HG03108 (cell line): Measurements from ENCODE around the gene MACROD2.

ENCODE experiments used
- ATAC-seq: cut with Tn5 transposase; IDR thresholded peaks from one replicate; pipeline ENCODE4 v1.9.1; 2021; ENCODE audit warnings: moderate library complexity; ENCODE audit not compliant: unreplicated experiment

The MACROD2 gene

GRCh38 chr20:14883324-14883723 is 888.0 kb downstream of the MACROD2 start:
- no peak for ATAC-seq

DNA sequence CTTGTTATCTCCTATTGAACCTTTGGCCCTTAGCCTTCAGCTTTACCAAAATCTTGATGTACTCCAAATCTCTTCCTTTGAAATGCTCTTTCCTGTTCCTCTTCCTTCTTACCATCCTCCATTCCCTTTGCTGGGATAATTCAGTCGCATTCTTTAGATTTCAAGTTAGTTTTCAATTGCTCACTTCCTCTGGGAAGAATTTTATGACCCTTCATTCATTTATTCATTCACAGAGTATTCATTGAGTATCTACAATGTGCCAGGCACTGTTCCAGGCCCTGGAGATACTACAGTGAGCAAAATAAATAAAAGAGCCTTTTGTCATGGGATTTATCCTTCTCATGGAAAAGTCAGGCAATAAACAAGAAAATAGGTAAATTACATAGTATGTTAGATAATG is 890.3 kb downstream of the MACROD2 start:
- ATAC-seq, result no peak

DNA sequence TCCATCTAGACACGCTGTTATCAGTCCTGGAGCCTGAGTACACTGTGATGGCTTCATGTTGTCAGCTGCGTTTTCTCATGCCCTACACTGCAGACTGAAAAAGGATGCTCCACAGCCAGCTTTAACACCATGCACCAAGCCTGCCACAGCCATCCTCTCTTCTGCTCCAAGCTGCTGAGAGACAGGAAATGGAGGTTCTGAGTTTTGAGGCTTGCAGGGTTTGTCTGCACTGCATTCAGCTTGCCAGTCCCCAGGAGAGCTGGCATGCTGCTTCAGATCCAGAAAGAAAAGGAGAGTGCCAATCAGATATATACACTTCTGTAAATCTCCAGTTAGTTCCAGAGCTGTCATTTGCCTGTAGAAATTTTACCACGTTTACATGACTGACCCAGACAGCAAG is 892.8 kb downstream of the MACROD2 start:
- ATAC-seq, result no peak

DNA sequence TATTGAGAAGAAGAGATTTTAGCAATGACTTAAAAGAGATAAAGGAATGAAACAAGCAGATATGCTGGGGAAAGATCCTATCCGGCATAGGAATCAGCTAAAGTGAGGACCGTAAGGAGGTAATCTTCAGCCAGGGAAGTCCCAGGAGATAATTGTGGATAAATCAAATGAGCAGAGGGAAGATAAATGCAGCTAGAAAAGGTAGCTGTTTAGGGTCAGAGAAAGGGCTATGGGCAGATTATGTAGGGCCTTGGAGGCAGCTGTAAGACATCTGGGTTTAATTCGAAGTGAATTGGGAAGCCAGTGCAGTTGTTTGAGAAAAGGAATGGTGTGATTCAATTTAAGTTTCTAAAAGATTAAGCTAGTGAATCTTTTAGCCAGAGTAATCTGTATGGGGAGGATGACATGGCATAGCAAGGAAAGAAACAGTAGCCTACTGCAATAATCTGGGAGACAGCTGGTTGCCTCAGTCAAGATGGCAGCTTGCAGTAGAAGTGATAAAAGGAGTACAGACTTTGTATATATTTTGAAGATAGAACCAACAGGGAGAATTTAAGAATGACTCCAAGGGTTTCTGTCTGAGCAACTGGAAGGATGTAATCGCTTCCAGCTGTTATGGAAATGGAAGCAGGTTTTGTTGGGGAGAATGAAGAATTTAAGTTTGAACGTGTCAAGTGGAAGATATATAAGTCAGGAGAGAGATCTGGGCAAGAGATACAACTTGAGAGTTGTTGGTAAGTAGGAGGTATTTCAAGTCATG is 894.4 kb downstream of the MACROD2 start:
- no peak for ATAC-seq

- no peak for ATAC-seq
Measured at GRCh38 chr20:14890713-14891112, 895.4 kb downstream of the MACROD2 start.

- ATAC-seq, result no peak
Measured at GRCh38 chr20:14892782-14893181, 897.5 kb downstream of the MACROD2 start.

GRCh38 chr20:14896569-14896968 is 901.3 kb downstream of the MACROD2 start:
- no peak for ATAC-seq

- no peak for ATAC-seq
Measured at GRCh38 chr20:14897608-14898007, 902.3 kb downstream of the MACROD2 start.

DNA sequence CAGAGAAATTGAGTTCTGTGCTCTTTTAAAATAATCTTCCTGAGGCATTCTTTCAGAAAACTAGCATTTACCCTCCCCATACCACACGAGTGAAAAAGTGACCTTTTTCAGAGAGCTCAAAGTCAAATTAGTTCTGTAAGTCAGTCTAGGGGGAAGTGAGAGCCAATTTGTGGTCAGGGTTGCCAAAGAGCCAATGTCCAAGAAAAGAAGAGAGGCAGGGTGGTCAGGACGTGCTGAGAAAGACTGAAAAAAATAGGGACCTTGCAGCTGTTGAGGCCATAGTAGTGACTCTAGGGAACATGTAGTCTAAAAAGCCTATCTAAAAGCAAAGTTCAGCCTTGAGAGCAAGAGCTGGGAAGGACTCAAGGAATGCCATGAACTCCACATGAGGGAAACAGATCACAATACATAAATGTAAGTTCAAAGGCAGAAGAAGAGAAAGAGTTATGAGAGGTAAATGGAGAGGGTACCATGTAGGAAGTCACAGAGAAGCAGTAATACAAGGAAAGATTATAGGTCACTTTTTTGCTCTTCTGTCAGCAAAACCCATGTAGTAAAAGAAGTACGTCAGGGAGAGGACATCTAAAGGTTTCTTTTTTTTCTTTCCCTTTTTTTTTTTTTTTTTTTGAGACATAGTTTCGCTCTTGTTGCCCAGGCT is 907.2 kb downstream of the MACROD2 start:
- peak; percentile 91 for ATAC-seq

DNA sequence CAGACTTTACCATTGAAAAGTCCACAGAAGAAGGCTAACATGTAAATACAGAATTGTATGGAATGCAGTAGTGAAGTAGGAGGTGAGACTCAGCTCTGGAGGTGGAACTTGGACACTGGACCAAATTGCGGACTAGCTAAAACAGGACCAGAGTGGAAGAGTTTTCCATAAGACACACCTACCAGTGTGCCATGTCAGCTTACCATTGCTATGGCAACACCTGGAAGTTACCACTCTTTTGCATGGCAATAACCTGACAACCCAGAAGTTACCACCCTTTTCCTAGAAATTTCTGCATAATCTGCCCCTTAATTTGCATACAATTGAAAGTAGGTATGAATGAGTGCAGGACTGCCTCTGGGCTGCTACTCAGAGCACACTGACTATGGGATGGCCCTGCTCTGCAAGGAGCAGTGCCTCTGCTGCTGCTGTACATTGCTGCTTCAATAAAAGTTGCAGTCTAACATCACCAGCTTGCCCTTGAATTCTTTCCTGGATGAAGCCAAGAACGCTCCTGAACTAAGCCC is 911.7 kb downstream of the MACROD2 start:
- ATAC-seq, result no peak

DNA sequence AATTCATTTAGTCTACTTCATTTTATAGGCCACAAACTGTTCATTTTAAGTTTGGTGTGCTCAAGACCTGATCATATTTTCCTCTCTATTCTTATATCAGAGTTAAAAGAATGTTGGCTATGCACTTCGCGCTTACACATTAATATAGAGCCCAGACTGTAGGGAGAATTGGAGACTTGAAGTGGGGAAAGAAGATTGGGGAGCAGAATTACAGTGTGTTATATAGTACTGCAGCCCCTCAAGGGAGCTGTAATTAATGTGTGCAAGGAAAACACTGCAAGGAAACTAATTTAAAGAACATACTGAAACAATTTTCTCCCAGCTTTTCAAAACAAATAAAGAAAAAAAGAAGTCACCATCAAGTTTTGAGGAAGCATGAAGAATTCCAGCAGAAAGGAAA is 914.8 kb downstream of the MACROD2 start:
- ATAC-seq, result no peak

- no peak for ATAC-seq
Measured at GRCh38 chr20:14913896-14914620, 918.7 kb downstream of the MACROD2 start.

DNA sequence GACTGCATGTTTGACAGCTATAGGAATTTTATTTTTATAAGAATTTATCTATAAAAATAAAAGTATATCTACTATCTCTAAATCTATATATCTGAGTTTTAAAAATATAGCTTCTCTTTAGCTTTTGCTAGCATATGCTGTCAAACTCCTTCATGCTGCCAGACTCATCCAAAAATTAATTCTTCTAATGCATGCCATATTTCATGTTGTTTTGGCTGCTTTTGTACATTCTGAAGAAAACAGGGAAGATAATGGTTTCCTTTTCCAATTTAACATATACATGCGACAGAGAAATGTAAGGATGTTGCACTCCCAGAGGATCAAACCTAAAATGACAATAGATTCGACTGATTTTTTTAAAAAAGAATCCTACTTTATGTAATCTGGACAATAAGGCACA is 919.3 kb downstream of the MACROD2 start:
- ATAC-seq, result no peak

GRCh38 chr20:14915356-14915755 is 920.0 kb downstream of the MACROD2 start:
- no peak for ATAC-seq

DNA sequence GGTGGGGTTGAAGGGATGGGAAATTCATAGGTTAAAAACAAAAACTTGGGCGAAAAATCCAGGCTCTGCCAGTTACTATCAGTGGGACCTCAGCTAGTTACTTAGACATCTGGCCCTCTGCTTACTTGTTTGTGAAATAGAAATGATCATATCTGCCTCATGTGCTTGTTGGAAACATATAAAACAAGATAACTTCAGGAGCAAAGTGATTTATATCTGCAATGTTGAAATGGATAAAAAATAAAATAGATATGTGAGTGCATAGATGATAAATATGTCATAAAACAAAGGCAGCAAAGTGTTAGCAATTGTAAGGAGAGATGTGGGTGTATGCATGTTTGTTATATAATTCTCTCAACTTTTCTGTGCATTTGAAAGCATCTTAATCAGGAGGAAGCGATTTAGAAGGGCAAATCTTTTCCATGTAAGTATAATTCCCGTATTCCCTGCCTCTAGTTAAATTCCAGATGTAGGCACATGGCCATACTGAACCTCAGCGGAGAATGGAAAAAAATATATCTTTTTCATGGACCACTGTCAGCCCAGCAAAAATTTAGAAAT is 921.1 kb downstream of the MACROD2 start:
- no peak for ATAC-seq

DNA sequence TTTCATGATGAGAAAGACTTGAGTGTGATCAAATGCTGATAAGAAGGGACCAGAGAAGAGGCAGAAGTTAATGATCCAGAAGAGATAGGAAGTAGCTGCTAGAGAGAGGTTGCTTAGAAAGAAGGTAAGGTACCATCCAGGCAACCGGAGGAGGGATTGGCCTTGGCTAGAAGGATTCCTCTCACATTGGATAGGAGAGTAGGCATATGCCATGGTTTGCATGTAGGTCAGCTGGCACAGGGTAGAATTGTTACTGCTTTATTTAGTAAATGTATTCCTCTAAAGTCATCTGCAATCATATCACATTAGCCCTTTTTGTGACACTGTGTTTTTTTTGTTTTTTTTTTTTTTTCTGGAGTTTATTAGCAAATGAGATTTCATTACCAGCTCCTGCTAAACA is 923.0 kb downstream of the MACROD2 start:
- no peak for ATAC-seq

DNA sequence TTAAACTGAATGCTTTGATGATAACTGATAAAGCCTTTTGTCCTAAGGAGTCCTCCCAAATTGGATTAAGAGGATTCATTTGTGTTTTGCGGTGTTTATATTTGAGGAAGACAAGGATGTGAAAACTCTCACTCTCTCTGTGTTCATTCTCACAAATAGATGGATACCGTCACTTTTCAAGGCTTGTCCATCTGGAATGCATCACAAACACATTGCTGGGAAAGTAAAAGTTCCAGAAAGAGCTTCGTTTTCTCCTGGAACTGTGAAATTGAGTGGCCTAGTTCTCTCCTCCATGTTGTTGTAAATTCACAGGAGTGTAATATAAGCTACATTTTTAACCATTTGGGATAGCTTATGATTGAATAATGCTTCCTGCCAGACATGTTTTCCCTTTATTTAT is 923.7 kb downstream of the MACROD2 start:
- no peak for ATAC-seq

DNA sequence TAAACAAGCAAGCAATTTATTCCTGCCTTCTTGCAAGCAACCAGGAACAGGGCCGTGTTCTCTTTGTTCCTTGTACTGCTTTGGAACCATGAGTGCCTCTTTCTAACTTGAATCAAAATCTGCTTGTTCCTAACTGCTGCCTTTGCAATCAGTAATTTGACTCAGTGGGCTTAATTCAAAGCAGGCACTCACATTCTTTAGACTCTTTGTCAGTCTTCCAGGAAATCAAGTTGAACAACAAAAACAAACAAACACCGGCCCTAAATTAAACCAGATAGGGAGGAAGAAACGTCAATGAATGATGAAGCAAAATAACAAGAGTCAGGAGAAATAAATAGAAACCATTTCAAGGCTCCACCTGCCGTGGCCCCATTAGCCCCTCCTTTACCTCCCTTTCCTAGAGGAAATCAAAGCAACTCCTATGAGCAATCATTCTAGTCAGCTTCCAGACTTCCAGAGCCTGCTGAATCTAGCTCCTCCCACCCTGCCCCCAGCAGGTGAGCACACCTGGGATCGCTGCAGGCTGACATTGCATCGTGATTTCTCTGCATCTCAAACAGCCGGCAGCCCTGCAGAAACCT is 924.3 kb downstream of the MACROD2 start:
- no peak for ATAC-seq

- ATAC-seq, result no peak
Measured at GRCh38 chr20:14921513-14921912, 926.2 kb downstream of the MACROD2 start.

DNA sequence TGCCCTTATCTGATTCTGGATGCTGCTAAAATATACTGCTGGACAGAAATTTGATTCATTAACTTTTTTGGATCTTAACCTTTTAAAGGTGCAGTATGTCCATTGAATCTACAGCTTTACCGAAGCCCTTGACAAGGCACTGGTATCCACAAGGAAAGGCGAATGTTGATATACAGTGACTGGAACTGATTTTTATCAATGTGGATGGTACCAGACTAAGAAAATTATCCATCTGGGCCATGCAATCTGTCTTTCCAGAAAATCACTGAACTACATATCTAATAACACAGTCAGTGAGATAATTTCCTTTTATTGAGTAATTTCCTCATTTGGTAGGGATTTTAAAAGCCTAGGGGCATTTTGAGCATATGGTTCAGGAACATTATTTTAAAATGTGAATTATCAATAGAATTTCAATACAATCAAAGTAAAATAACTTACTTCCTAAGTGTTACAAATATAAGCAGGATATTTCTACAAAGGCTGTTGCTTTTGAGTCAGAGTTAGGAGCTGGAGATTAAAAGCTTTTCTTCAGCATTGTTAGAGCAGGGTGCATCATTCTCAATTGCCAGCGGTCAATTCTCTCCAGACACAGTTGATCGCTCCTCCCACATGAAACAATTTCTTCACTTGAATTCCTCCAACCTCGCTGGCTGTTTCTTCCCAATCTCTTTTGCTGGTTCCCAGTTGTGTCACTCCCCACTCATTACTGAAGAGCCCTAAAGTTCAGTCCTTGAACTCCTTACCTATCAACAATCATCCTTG is 927.4 kb downstream of the MACROD2 start:
- ATAC-seq, result no peak
